ENCODE measurements around the gene TMEM175. TPM values are rescaled to one million over a fixed set of nuclear protein-coding genes. Genes with fewer than 3 reads are reported as not detected.

TMEM175 gene
- total and polyA plus RNA-seq, 2 of the 13 experiments (the other 11 are each of a cell fraction or from before 2014, with no cell fraction given): 5.1 to 9.9 TPM

DNA sequence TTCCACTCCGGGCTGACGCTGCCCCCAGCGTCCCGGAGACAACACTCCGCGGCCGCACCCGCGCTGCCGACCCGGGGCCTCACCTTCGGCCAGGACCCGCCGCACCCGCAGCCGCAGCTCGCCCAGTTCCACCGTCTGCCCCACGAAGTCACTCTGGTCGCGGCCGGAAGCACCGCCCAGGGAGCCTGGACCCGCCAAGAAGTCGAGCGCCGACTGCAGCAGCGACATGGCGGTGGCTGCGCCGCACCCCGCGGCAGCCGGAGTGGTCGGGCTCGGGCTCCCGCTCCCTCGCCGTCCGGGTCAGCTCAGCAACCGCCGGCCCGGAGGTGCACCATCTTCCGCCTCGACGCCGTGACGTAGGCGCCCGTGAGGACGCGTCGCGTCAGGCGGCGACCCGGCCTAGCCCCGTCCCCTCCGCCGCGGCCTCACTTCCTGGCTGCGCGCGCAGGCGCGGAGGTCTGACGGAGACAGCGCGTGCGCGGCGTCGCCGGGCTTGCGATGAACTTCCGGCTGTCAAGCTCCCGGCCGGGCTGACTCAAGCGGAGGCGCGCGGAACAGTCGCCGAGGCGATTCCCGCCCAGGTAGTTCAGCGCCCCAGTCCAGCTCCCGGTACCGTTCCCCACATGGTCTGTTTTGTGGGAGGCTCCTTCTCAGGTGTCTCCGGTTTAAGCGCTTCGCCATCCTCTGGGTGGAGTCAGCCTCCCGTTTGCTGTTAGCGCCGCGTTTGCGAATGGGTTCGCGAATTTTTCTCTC, at the start of gene TMEM175, which contains the start of gene GAK (continued):
- TF ChIP-seq, protein P1, sequence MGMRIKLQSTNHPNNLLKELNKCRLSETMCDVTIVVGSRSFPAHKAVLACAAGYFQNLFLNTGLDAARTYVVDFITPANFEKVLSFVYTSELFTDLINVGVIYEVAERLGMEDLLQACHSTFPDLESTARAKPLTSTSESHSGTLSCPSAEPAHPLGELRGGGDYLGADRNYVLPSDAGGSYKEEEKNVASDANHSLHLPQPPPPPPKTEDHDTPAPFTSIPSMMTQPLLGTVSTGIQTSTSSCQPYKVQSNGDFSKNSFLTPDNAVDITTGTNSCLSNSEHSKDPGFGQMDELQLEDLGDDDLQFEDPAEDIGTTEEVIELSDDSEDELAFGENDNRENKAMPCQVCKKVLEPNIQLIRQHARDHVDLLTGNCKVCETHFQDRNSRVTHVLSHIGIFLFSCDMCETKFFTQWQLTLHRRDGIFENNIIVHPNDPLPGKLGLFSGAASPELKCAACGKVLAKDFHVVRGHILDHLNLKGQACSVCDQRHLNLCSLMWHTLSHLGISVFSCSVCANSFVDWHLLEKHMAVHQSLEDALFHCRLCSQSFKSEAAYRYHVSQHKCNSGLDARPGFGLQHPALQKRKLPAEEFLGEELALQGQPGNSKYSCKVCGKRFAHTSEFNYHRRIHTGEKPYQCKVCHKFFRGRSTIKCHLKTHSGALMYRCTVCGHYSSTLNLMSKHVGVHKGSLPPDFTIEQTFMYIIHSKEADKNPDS (CRISPR knock-in tag; IDR thresholded peaks at IDR 0.05): no peak
- TF ChIP-seq ZNF672 (CRISPR knock-in tag; IDR thresholded peaks at IDR 0.05) (no peak), NFKB2 (CRISPR knock-in tag; IDR thresholded peaks at IDR 0.05; ENCODE audit: borderline replicate concordance) (no peak; the same call in 1 of the 2 replicates), TAF1 (CRISPR knock-in tag; IDR thresholded peaks at IDR 0.05) (peak; percentile 83), ZNF317 (CRISPR knock-in tag; IDR thresholded peaks at IDR 0.05) (no peak), REPIN1 (CRISPR knock-in tag; IDR thresholded peaks at IDR 0.05; ENCODE audit: borderline replicate concordance, low read depth) (peak; percentile 63), CREM (IDR thresholded peaks at IDR 0.05) (no peak; the same call in 1 of the 2 replicates), CREM (CRISPR knock-in tag; IDR thresholded peaks at IDR 0.05) (no peak), SNAPC2 (CRISPR knock-in tag; IDR thresholded peaks at IDR 0.05) (peak; percentile 78; the same call in 1 of the 2 replicates), ZFP1 (CRISPR knock-in tag; IDR thresholded peaks at IDR 0.05) (no peak), PAF1 (CRISPR knock-in tag; IDR thresholded peaks at IDR 0.05) (no peak), ZC3H13 (CRISPR knock-in tag; IDR thresholded peaks at IDR 0.05) (peak; percentile 93), RFX5 (IDR thresholded peaks at IDR 0.05; ENCODE audit: low read depth, low read length) (0 out of 2 replicates have a peak, but pooled peaks have one; percentile 15), U2AF2 (IDR thresholded peaks at IDR 0.05; ENCODE audit: low read depth, low read length) (no peak), RBFOX2 (IDR thresholded peaks at IDR 0.05; ENCODE audit: low read depth, low read length) (peak; percentile 94), ZNF678 (CRISPR knock-in tag; IDR thresholded peaks at IDR 0.05) (0 out of 2 replicates have a peak, but pooled peaks have one; percentile 82), NAIF1 (CRISPR knock-in tag; IDR thresholded peaks at IDR 0.05; ENCODE audit: borderline replicate concordance) (no peak; the same call in 1 of the 2 replicates), RFXAP (CRISPR knock-in tag; IDR thresholded peaks at IDR 0.05; ENCODE audit: borderline replicate concordance) (peak; percentile 52; the same call in 1 of the 2 replicates), FOSL1 (CRISPR knock-in tag; IDR thresholded peaks at IDR 0.05; ENCODE audit: borderline replicate concordance) (no peak)
- TF ChIP-seq, protein P2, sequence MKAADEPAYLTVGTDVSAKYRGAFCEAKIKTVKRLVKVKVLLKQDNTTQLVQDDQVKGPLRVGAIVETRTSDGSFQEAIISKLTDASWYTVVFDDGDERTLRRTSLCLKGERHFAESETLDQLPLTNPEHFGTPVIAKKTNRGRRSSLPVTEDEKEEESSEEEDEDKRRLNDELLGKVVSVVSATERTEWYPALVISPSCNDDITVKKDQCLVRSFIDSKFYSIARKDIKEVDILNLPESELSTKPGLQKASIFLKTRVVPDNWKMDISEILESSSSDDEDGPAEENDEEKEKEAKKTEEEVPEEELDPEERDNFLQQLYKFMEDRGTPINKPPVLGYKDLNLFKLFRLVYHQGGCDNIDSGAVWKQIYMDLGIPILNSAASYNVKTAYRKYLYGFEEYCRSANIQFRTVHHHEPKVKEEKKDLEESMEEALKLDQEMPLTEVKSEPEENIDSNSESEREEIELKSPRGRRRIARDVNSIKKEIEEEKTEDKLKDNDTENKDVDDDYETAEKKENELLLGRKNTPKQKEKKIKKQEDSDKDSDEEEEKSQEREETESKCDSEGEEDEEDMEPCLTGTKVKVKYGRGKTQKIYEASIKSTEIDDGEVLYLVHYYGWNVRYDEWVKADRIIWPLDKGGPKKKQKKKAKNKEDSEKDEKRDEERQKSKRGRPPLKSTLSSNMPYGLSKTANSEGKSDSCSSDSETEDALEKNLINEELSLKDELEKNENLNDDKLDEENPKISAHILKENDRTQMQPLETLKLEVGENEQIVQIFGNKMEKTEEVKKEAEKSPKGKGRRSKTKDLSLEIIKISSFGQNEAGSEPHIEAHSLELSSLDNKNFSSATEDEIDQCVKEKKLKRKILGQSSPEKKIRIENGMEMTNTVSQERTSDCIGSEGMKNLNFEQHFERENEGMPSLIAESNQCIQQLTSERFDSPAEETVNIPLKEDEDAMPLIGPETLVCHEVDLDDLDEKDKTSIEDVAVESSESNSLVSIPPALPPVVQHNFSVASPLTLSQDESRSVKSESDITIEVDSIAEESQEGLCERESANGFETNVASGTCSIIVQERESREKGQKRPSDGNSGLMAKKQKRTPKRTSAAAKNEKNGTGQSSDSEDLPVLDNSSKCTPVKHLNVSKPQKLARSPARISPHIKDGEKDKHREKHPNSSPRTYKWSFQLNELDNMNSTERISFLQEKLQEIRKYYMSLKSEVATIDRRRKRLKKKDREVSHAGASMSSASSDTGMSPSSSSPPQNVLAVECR (CRISPR knock-in tag; IDR thresholded peaks at IDR 0.05; ENCODE audit: borderline replicate concordance): peak; percentile 99
- TF ChIP-seq, protein P3, sequence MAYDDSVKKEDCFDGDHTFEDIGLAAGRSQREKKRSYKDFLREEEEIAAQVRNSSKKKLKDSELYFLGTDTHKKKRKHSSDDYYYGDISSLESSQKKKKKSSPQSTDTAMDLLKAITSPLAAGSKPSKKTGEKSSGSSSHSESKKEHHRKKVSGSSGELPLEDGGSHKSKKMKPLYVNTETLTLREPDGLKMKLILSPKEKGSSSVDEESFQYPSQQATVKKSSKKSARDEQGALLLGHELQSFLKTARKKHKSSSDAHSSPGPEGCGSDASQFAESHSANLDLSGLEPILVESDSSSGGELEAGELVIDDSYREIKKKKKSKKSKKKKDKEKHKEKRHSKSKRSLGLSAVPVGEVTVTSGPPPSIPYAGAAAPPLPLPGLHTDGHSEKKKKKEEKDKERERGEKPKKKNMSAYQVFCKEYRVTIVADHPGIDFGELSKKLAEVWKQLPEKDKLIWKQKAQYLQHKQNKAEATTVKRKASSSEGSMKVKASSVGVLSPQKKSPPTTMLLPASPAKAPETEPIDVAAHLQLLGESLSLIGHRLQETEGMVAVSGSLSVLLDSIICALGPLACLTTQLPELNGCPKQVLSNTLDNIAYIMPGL (CRISPR knock-in tag; IDR thresholded peaks at IDR 0.05; ENCODE audit: borderline replicate concordance in 1 of 2, low read depth in 1 of 2): peak; percentile 48 to 84; a peak in 2 of 4 replicates
- TF ChIP-seq, protein P4, sequence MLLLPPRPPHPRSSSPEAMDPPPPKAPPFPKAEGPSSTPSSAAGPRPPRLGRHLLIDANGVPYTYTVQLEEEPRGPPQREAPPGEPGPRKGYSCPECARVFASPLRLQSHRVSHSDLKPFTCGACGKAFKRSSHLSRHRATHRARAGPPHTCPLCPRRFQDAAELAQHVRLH (CRISPR knock-in tag; IDR thresholded peaks at IDR 0.05; ENCODE audit: borderline replicate concordance, low read depth): peak; percentile 75; the same call in 1 of the 2 replicates

Measured in HepG2 (cell line).